Gastrocnemius medialis (tissue), 4 donors: ENCODE results near the gene CCDC13. TPM values are rescaled to one million over a fixed set of nuclear protein-coding genes. Genes with fewer than 3 reads are reported as not detected.

Source experiments
- ATAC-seq, 2 donors: fragments of 150-250 bp; one replicate each; pipeline ENCODE4 v1.9.1; 2016
- DNase-seq, 2 donors: peaks; one replicate each; pipeline ENCODE4 v3.0.0-alpha.2; 2019
- H3K27ac ChIP-seq, 4 donors: fragments of 200-600 bp; sonication (generic); 1 replicate in 1 of 4; 2 replicates in 3 of 4; pipeline ENCODE4 v1.5.1; 2016 to 2018; ENCODE audit warnings: mild to moderate bottlenecking in 2 of 4, moderate library complexity in 1 of 4
- H3K27me3 ChIP-seq, 3 donors: fragments of 200-600 bp; sonication (generic) in 2 of 3; 1 replicate in 1 of 3; 2 replicates in 2 of 3; pipeline versions ENCODE4 v1.5.1 to v1.6.0; 2016 to 2019; ENCODE audit warnings: mild to moderate bottlenecking in 1 of 3, moderate library complexity in 1 of 3
- H3K36me3 ChIP-seq, 2 donors: fragments of 200-600 bp; sonication (generic) in 1 of 2; one replicate each; pipeline ENCODE4 v1.5.1; 2017 to 2018
- H3K4me1 ChIP-seq, 2 donors: fragments of 200-600 bp; sonication (generic) in 1 of 2; one replicate each; pipeline ENCODE4 v1.5.1; 2016 to 2017; ENCODE audit warnings: mild to moderate bottlenecking in 2 of 2
- H3K4me3 ChIP-seq, 4 donors: fragments of 200-600 bp; sonication (generic) in 3 of 4; 1 replicate in 1 of 4; 2 replicates in 3 of 4; pipeline ENCODE4 v1.5.1; 2016 to 2019; ENCODE audit warnings: mild to moderate bottlenecking in 2 of 4
- H3K9me3 ChIP-seq, 3 donors: fragments of 200-600 bp; sonication (generic) in 2 of 3; 1 replicate in 1 of 3; 2 replicates in 2 of 3; pipeline ENCODE4 v1.5.1; 2016 to 2019
- CTCF ChIP-seq, 5 experiments: fragments of 450-650 bp in 3 of 5; fragments of 200-600 bp in 2 of 5; sonication (generic) in 2 of 5; IDR thresholded peaks in 4 of 5; conservative IDR thresholded peaks in 1 of 5; 1 replicate in 4 of 5; 2 replicates in 1 of 5; pipeline ENCODE4 v1.5.1; 2016 to 2019; ENCODE audit warnings: antibody characterized with exemption in 5 of 5, mild to moderate bottlenecking in 3 of 5, moderate library complexity in 3 of 5
- POLR2A ChIP-seq, 2 donors: fragments of 450-650 bp; IDR thresholded peaks; one replicate each; pipeline ENCODE4 v1.6.1; 2017; ENCODE audit warnings: antibody characterized with exemption in 2 of 2, mild to moderate bottlenecking in 2 of 2, moderate library complexity in 2 of 2
- in situ Hi-C, 4 donors: fragments of 200-750 bp; cut with MboI; loops; one replicate each; pipeline versions ENCODE4 v1.15.0 to v1.8.0; 2017; ENCODE audit warnings: low sequenced_read_pairs in 4 of 4
- intact Hi-C: fragments of 100-400 bp; cut with DNase I; formaldehyde crosslinking; loops from one replicate; pipeline ENCODE4 v1.15.1; 2023; ENCODE audit warnings: low total_unique reads
- total RNA-seq, 4 donors: library from RNA; depleted of rRNA; stranded (reverse); fragments of >200 nt; gene quantifications; one replicate each; pipeline versions ENCODE4 v1.1.0 to v1.2.3, GENCODE V29; 2016

CCDC13 gene
- total RNA-seq, 4 donors from 2014 or later, result 0.12 to 1.5 (median 1.1) TPM

GRCh38 chr3:42732829-42733459, 40.1 kb downstream of the CCDC13 start:
- H3K4me3 ChIP-seq, result no peak overlapping the region
- no peaks in the 10 kb centered on the region for H3K36me3 ChIP-seq
- H3K27ac ChIP-seq, result peak overlapping the region in 3 of 4 donors; percentile 13 to 91 (median 89)
- no peaks in the 10 kb centered on the region for H3K27me3 ChIP-seq
- in situ Hi-C loops (loop anchor here in 1 of 4 donors (25.0 kb wide), 1 partner anchor 146 kb away; the partner anchor contains the start of genes SEC22C and SS18L2), intact Hi-C loops (no loop called here)
- peaks cover 28 to 34% of the 10 kb centered on the region in 2 donors for H3K4me1 ChIP-seq
- ATAC-seq (no peak), DNase-seq (no peak)
- TF ChIP-seq POLR2A (IDR thresholded peaks at IDR 0.05) (no peak), CTCF (IDR thresholded peaks at IDR 0.05 in 4 of 5, conservative IDR thresholded peaks at IDR 0.05 in 1 of 5) (no peak)
- no peaks in the 10 kb centered on the region for H3K9me3 ChIP-seq

DNA sequence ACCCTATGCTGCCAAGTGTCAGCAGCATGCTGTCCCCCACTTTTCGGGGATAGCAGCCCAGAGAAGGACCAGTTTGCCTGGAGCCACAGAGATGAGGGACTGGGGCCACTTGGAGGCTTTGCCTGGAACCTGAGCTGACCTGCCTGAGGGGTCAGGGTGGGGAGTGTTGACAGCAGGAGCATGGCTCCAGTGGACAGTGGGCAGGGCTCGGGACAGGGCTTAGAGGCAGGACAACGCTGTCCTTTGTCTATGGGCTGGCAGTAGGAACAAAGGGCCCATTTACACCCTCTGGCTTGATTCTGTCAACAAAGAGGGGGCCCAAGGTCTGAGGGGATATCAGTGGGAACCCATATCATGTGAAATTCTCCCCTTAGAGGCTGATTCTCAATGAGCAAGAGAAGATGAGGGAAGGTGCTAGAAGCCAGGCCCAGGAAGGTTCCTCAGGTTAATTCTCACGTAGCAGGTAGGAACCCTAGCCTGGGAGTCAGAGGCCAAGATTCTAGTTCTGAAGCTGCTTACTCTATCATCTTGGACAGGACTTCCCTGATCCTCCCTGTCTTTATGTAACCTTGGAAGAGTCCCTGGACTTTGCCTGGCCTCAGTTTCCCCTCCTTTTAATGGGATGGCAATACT, 40.7 kb downstream of the CCDC13 start:
- Histone ChIP-seq H3K36me3 (no peaks in the 10 kb centered on the region), H3K9me3 (no peaks in the 10 kb centered on the region), H3K27ac (peak overlapping the region in 3 of 4 donors; percentile 69 to 91 (median 89)), H3K4me1 (peaks cover 34 to 38% of the 10 kb centered on the region in 2 donors), H3K27me3 (no peaks in the 10 kb centered on the region), H3K4me3 (no peak overlapping the region)
- intact Hi-C loops (no loop called here), in situ Hi-C loops (loop anchor here in 1 of 4 donors (25.0 kb wide), 1 partner anchor 145 kb away; the partner anchor contains the start of genes SEC22C and SS18L2)
- DNase-seq (no peak), ATAC-seq (no peak)
- TF ChIP-seq POLR2A (IDR thresholded peaks at IDR 0.05), result no peak
- no peak for TF ChIP-seq CTCF (IDR thresholded peaks at IDR 0.05 in 4 of 5, conservative IDR thresholded peaks at IDR 0.05 in 1 of 5)

DNA sequence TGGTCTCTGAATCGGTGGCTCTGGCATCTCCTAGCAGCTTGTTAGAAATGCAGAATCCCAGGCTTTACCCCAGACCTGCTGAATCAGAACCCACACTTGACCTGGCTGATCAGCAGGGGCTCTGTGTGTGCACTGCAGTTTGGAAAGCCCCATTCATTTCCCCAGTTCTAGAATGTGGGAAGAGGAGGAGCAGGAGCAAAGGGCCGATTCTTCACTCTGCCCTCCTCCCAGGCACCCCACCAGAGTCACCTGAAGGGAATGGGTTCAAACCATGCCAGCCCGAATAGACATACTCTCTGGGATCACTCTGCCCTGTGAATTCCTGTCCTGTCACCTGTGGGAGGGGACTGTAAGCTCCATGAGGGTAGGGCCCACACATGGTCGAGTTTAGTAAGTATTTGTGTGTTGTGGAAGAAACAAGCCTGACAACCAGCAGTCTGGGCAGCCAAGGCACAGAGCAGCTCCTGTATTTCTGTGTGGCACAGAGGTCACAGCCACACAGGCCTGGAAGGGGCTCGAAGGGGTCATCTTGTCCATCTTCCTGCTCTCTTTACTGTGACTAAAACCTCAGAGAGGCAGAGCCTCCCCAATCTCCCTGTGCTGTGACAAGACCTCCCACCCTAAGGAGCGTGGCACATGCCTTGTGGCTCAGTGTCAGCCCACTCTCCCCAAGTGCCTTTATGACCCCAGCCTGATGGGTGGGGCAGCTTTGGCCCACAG, 41.4 kb downstream of the CCDC13 start:
- peaks cover 37 to 38% of the 10 kb centered on the region in 2 donors for H3K4me1 ChIP-seq
- H3K4me3 ChIP-seq, result no peak overlapping the region
- H3K27ac ChIP-seq, result peak overlapping the region; percentile 69 to 91 (median 82)
- ATAC-seq (no peak), DNase-seq (no peak)
- H3K9me3 ChIP-seq, result no peaks in the 10 kb centered on the region
- in situ Hi-C loops, result loop anchor here in 1 of 4 donors (25.0 kb wide), 1 partner anchor 144 kb away; the partner anchor contains the start of genes SEC22C and SS18L2
- no peaks in the 10 kb centered on the region for H3K27me3 ChIP-seq
- H3K36me3 ChIP-seq, result no peaks in the 10 kb centered on the region
- intact Hi-C loops, result no loop called here
- TF ChIP-seq CTCF (IDR thresholded peaks at IDR 0.05 in 4 of 5, conservative IDR thresholded peaks at IDR 0.05 in 1 of 5), result no peak
- no peak for TF ChIP-seq POLR2A (IDR thresholded peaks at IDR 0.05)

DNA sequence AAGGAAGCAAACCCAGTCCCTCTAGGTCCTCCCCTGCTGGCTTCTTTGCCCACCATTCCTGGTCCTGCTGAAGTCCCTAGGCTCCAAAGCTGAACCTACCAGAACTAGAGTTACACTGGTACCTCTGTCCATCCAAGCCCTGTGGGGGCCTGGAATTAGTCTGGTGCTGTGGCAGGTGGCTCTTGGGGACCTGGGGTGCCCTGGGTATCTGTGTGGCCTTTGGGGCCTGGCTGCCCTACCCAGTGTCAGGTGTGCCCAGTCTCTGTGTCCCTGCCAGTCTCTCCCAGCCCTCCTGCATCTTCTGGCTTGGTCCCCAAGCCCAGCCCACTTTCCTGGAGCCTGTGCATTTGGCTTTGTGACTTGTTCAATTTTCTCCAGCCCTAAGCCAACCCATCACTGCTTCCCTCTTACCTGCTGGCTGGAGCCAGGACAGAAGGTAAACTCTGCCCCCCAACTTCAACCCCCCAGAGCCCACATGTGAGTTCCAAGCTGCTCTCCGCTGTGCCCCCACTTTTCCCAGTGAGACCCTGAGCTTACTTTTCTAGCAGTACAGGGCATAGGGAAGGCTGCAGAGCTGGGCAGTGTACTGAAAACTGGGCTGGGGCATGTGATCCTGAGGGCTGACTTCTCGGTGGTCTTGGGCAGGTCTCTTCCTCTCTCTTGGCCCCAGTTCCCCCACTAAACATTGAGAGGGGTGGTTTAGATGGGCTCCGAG, 42.2 kb downstream of the CCDC13 start:
- DNase-seq (no peak), ATAC-seq (peak in 1 of 2 donors; percentile 16)
- H3K27me3 ChIP-seq, result no peaks in the 10 kb centered on the region
- no peaks in the 10 kb centered on the region for H3K36me3 ChIP-seq
- TF ChIP-seq CTCF (IDR thresholded peaks at IDR 0.05 in 4 of 5, conservative IDR thresholded peaks at IDR 0.05 in 1 of 5), result no peak
- TF ChIP-seq POLR2A (IDR thresholded peaks at IDR 0.05), result no peak
- intact Hi-C loops (no loop called here), in situ Hi-C loops (loop anchor here in 1 of 4 donors (25.0 kb wide), 1 partner anchor 144 kb away; the partner anchor contains the start of genes SEC22C and SS18L2)
- H3K4me1 ChIP-seq, result peaks cover 30 to 38% of the 10 kb centered on the region in 2 donors
- H3K27ac ChIP-seq, result peak overlapping the region; percentile 69 to 91 (median 82)
- H3K4me3 ChIP-seq, result no peak overlapping the region
- no peaks in the 10 kb centered on the region for H3K9me3 ChIP-seq
